SH-SY5Y (cell line): ENCODE measurements around the gene ADCY9.

Source experiments
- GATA2 ChIP-seq: IDR thresholded peaks from 2 replicates; pipeline ENCODE4 v1.6.1; 2011; ENCODE audit warnings: mild to moderate bottlenecking, low read depth, low read length
- GATA3 ChIP-seq: IDR thresholded peaks from 2 replicates; pipeline ENCODE4 v1.6.1; 2011; ENCODE audit warnings: low read depth, mild to moderate bottlenecking, low read length, moderate library complexity

Gene ADCY9

GRCh38 chr16:4111748-4112696, 4.2 kb downstream of the ADCY9 start:
- TF ChIP-seq GATA2 (no peak), GATA3 (no peak)

GRCh38 chr16:4110680-4111079, 5.6 kb downstream of the ADCY9 start:
- TF ChIP-seq GATA2 (no peak), GATA3 (no peak)

- TF ChIP-seq GATA3 (no peak), GATA2 (no peak)
Measured at GRCh38 chr16:4110065-4110464, 6.2 kb downstream of the ADCY9 start.

GRCh38 chr16:4109250-4109736, 6.9 kb downstream of the ADCY9 start:
- TF ChIP-seq GATA3 (no peak), GATA2 (no peak)

- TF ChIP-seq GATA2 = no peak
- no peak for TF ChIP-seq GATA3
Measured at GRCh38 chr16:4106516-4106915, 9.7 kb downstream of the ADCY9 start.

- TF ChIP-seq GATA3 (no peak), GATA2 (no peak)
Measured at GRCh38 chr16:4105848-4106247, 10.4 kb downstream of the ADCY9 start.

GRCh38 chr16:4103745-4104144, 12.5 kb downstream of the ADCY9 start:
- TF ChIP-seq GATA2 (no peak), GATA3 (no peak)

GRCh38 chr16:4101421-4102219, 14.6 kb downstream of the ADCY9 start:
- TF ChIP-seq GATA3 (no peak), GATA2 (no peak)

- TF ChIP-seq GATA2 (no peak), GATA3 (no peak)
Measured at GRCh38 chr16:4098501-4098900, 17.7 kb downstream of the ADCY9 start.

GRCh38 chr16:4097826-4098240, 18.4 kb downstream of the ADCY9 start:
- TF ChIP-seq GATA2 (no peak), GATA3 (no peak)

- TF ChIP-seq GATA3 = no peak
- no peak for TF ChIP-seq GATA2
Measured at GRCh38 chr16:4096509-4096908, 19.7 kb downstream of the ADCY9 start.

- TF ChIP-seq GATA2 = no peak
- TF ChIP-seq GATA3 = no peak
Measured at GRCh38 chr16:4094127-4094773, 22.0 kb downstream of the ADCY9 start.

GRCh38 chr16:4093495-4094126, 22.6 kb downstream of the ADCY9 start:
- TF ChIP-seq GATA2 = no peak
- TF ChIP-seq GATA3 = no peak
